PC-9 (cell line): ENCODE results near the gene NTM.

Experiments
- EZH2 ChIP-seq: fragments of 200-600 bp; sonication (generic); IDR thresholded peaks from 2 replicates; pipeline ENCODE4 v1.8.0; 2017; ENCODE audit warnings: antibody characterized with exemption, low read depth
- TF ChIP-seq, protein P1 (sequence below): fragments of 200-600 bp; sonication (generic); conservative IDR thresholded peaks from 2 replicates; pipeline ENCODE4 v1.6.1; 2017; ENCODE audit warnings: mixed run types, antibody characterized with exemption, mild to moderate bottlenecking, moderate library complexity

DNA sequence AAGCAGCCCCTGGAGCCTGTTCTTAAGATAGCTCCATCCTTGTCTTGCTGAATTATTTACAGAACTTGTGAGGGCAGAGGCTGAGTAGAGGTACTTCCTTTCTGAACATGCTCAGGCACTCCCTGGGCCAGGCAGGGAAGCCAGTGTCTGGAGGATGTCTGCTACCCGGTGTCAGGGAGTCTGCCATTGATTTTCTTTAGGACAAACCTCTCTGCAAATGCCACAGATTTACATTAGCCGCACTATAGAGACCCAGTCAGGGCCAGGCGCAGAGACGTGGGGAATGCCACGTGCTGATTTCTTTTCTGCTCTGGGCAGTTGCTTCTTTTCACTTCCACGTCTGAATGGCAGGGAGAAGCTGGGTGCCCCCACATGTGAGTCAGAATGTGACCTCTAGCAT is 585.5 kb downstream of the NTM start:
- TF ChIP-seq, protein P1, sequence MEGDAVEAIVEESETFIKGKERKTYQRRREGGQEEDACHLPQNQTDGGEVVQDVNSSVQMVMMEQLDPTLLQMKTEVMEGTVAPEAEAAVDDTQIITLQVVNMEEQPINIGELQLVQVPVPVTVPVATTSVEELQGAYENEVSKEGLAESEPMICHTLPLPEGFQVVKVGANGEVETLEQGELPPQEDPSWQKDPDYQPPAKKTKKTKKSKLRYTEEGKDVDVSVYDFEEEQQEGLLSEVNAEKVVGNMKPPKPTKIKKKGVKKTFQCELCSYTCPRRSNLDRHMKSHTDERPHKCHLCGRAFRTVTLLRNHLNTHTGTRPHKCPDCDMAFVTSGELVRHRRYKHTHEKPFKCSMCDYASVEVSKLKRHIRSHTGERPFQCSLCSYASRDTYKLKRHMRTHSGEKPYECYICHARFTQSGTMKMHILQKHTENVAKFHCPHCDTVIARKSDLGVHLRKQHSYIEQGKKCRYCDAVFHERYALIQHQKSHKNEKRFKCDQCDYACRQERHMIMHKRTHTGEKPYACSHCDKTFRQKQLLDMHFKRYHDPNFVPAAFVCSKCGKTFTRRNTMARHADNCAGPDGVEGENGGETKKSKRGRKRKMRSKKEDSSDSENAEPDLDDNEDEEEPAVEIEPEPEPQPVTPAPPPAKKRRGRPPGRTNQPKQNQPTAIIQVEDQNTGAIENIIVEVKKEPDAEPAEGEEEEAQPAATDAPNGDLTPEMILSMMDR = no peak
- TF ChIP-seq EZH2 = no peak
